Vagina (tissue), 2 donors: ENCODE measurements around the gene COL27A1. TPM values are rescaled to one million over a fixed set of nuclear protein-coding genes. Genes with fewer than 3 reads are reported as not detected.

Source experiments
- DNase-seq, 2 donors: peaks; one replicate each; pipeline ENCODE4 v3.0.0-alpha.2; 2017; ENCODE audit errors: extremely low spot score in 2 of 2
- H3K27ac ChIP-seq: fragments of 200-600 bp; sonication (generic); one replicate; pipeline ENCODE4 v1.5.1; 2019
- H3K27me3 ChIP-seq: fragments of 200-600 bp; sonication (generic); one replicate; pipeline ENCODE4 v1.5.1; 2019
- H3K36me3 ChIP-seq, 2 donors: fragments of 200-600 bp; sonication (generic); one replicate each; pipeline ENCODE4 v1.5.1; 2017 to 2019
- H3K4me1 ChIP-seq: fragments of 200-600 bp; sonication (generic); one replicate; pipeline ENCODE4 v1.5.1; 2019
- H3K4me3 ChIP-seq, 2 donors: fragments of 200-600 bp; sonication (generic); 1 replicate in 1 of 2; 2 replicates in 1 of 2; pipeline ENCODE4 v1.5.1; 2016 to 2019
- H3K9me3 ChIP-seq: fragments of 200-600 bp; sonication (generic); one replicate; pipeline ENCODE4 v1.5.1; 2019
- CTCF ChIP-seq, 3 experiments: fragments of 450-650 bp in 2 of 3; fragments of 200-600 bp in 1 of 3; sonication (generic) in 1 of 3; IDR thresholded peaks; one replicate each; pipeline ENCODE4 v1.5.1; 2017 to 2019; ENCODE audit warnings: antibody characterized with exemption in 3 of 3, mild to moderate bottlenecking in 2 of 3, moderate library complexity in 2 of 3
- POLR2A ChIP-seq, 2 donors: fragments of 450-650 bp; IDR thresholded peaks; one replicate each; pipeline ENCODE4 v1.6.1; 2017; ENCODE audit warnings: antibody characterized with exemption in 2 of 2, mild to moderate bottlenecking in 2 of 2, moderate library complexity in 2 of 2
- POLR2AphosphoS5 ChIP-seq, 2 donors: sonication (generic); formaldehyde crosslinking; IDR thresholded peaks; one replicate each; pipeline ENCODE4 v1.9.0; 2017; ENCODE audit warnings: antibody characterized with exemption in 2 of 2, mild to moderate bottlenecking in 2 of 2, low read depth in 1 of 2; ENCODE audit not compliant: insufficient read depth in 1 of 2
- intact Hi-C: fragments of 100-400 bp; cut with DNase I; formaldehyde crosslinking; loops from one replicate; pipeline ENCODE4 v1.15.1; 2023
- total RNA-seq: library from RNA; depleted of rRNA; stranded (reverse); fragments of >200 nt; gene quantifications from one replicate; pipeline ENCODE4 v1.2.3, GENCODE V29; 2016

The COL27A1 gene
- total RNA-seq, 1 donor from 2014 or later, result 17.2 TPM

- TF ChIP-seq CTCF (IDR thresholded peaks at IDR 0.05) (no peak), POLR2A (IDR thresholded peaks at IDR 0.05) (no peak), POLR2AphosphoS5 (IDR thresholded peaks at IDR 0.05; ENCODE audit: insufficient read depth in 1 of 2, low read depth in 1 of 2) (no peak)
- H3K36me3 ChIP-seq, result peaks cover 0 to 12% of the 10 kb centered on the region in 2 donors
- no peaks in the 10 kb centered on the region for H3K9me3 ChIP-seq
- intact Hi-C loops, result no loop called here
- H3K4me3 ChIP-seq, result no peak overlapping the region
- no peak overlapping the region for H3K27ac ChIP-seq
- no peaks in the 10 kb centered on the region for H3K27me3 ChIP-seq
- no peak for DNase-seq
- peaks cover 4% of the 10 kb centered on the region for H3K4me1 ChIP-seq
These were observed 43.1 kb downstream of the COL27A1 start for GRCh38 chr9:114198249-114199040.

- Histone ChIP-seq H3K27me3 (no peaks in the 10 kb centered on the region), H3K9me3 (no peaks in the 10 kb centered on the region), H3K36me3 (peaks cover 0 to 4% of the 10 kb centered on the region in 2 donors), H3K27ac (no peak overlapping the region), H3K4me1 (peaks cover 22% of the 10 kb centered on the region), H3K4me3 (no peak overlapping the region)
- intact Hi-C loops, result no loop called here
- no peak for TF ChIP-seq POLR2AphosphoS5 (IDR thresholded peaks at IDR 0.05; ENCODE audit: insufficient read depth in 1 of 2, low read depth in 1 of 2)
- TF ChIP-seq POLR2A (IDR thresholded peaks at IDR 0.05), result no peak
- no peak for TF ChIP-seq CTCF (IDR thresholded peaks at IDR 0.05)
- DNase-seq, result no peak
These were observed 45.5 kb downstream of the COL27A1 start for GRCh38 chr9:114200721-114201300.

GRCh38 chr9:114202396-114202795 lies 47.1 kb downstream of the COL27A1 start:
- DNase-seq, result no peak
- TF ChIP-seq POLR2A (IDR thresholded peaks at IDR 0.05) (no peak), CTCF (IDR thresholded peaks at IDR 0.05) (no peak), POLR2AphosphoS5 (IDR thresholded peaks at IDR 0.05; ENCODE audit: insufficient read depth in 1 of 2, low read depth in 1 of 2) (no peak)
- peaks cover 37% of the 10 kb centered on the region for H3K4me1 ChIP-seq
- H3K4me3 ChIP-seq, result no peak overlapping the region
- no peaks in the 10 kb centered on the region for H3K9me3 ChIP-seq
- intact Hi-C loops, result no loop called here
- no peaks in the 10 kb centered on the region for H3K27me3 ChIP-seq
- H3K27ac ChIP-seq, result no peak overlapping the region
- H3K36me3 ChIP-seq, result no peaks in the 10 kb centered on the region

GRCh38 chr9:114202849-114203248 lies 47.5 kb downstream of the COL27A1 start:
- Histone ChIP-seq H3K27ac (no peak overlapping the region), H3K4me1 (peaks cover 42% of the 10 kb centered on the region), H3K27me3 (no peaks in the 10 kb centered on the region), H3K36me3 (no peaks in the 10 kb centered on the region), H3K9me3 (no peaks in the 10 kb centered on the region), H3K4me3 (no peak overlapping the region)
- DNase-seq, result no peak
- intact Hi-C loops, result no loop called here
- TF ChIP-seq POLR2AphosphoS5 (IDR thresholded peaks at IDR 0.05; ENCODE audit: insufficient read depth in 1 of 2, low read depth in 1 of 2) (no peak), POLR2A (IDR thresholded peaks at IDR 0.05) (no peak), CTCF (IDR thresholded peaks at IDR 0.05) (no peak)
